Skin epidermis (tissue), 12 donors: ENCODE measurements around the gene TNFRSF1B.

Experiments
- H3K27ac ChIP-seq, 21 experiments: fragments of 200-600 bp; sonication (generic) in 11 of 21; one replicate each; pipeline ENCODE4 v1.5.0; 2020; ENCODE audit warnings: mild to moderate bottlenecking in 3 of 21, inconsistent platforms in 2 of 21, moderate library complexity in 2 of 21
- H3K4me3 ChIP-seq, 7 experiments: fragments of 200-600 bp; sonication (generic) in 2 of 7; one replicate each; pipeline ENCODE4 v1.5.0; 2020; ENCODE audit warnings: inconsistent platforms in 2 of 7, mild to moderate bottlenecking in 2 of 7, moderate library complexity in 1 of 7

Gene TNFRSF1B

GRCh38 chr1:12231276-12231595, 64.4 kb downstream of the TNFRSF1B start:
- Histone ChIP-seq H3K4me3 (peak overlapping the region; percentile 80 to 100 (median 99)), H3K27ac (peak overlapping the region; percentile 93 to 99 (median 98))

GRCh38 chr1:12232221-12232620, 65.4 kb downstream of the TNFRSF1B start:
- H3K4me3 ChIP-seq, result no peak overlapping the region
- peak overlapping the region in 16 of 21 experiments; percentile 8 to 99 (median 97) for H3K27ac ChIP-seq

- H3K27ac ChIP-seq, result peak overlapping the region in 20 of 21 experiments; percentile 9 to 68 (median 56)
These were observed 77.3 kb downstream of the TNFRSF1B start for GRCh38 chr1:12244078-12244477.

GRCh38 chr1:12244585-12244984, 77.8 kb downstream of the TNFRSF1B start:
- peak overlapping the region in 18 of 21 experiments; percentile 20 to 68 (median 58) for H3K27ac ChIP-seq
- no peak overlapping the region for H3K4me3 ChIP-seq

More at GRCh38 chr1:12244078-12244477, 77.3 kb downstream of the TNFRSF1B start:
- H3K4me3 ChIP-seq, result no peak overlapping the region

GRCh38 chr1:12245116-12245515, 78.3 kb downstream of the TNFRSF1B start:
- Histone ChIP-seq H3K27ac (peak overlapping the region in 15 of 21 experiments; percentile 19 to 69 (median 61)), H3K4me3 (no peak overlapping the region)

GRCh38 chr1:12245733-12246132, 78.9 kb downstream of the TNFRSF1B start:
- H3K4me3 ChIP-seq, result no peak overlapping the region
- H3K27ac ChIP-seq, result peak overlapping the region in 10 of 21 experiments; percentile 20 to 69 (median 54)

- Histone ChIP-seq H3K27ac (peak overlapping the region in 1 of 21 experiments; percentile 69), H3K4me3 (no peak overlapping the region)
These were observed 79.8 kb downstream of the TNFRSF1B start for GRCh38 chr1:12246584-12246983.

GRCh38 chr1:12249181-12249580, 82.4 kb downstream of the TNFRSF1B start:
- H3K4me3 ChIP-seq, result no peak overlapping the region
- peak overlapping the region in 1 of 21 experiments; percentile 34 for H3K27ac ChIP-seq

GRCh38 chr1:12249748-12250147, 83.0 kb downstream of the TNFRSF1B start:
- H3K4me3 ChIP-seq, result no peak overlapping the region
- H3K27ac ChIP-seq, result no peak overlapping the region

GRCh38 chr1:12251442-12251841, 84.7 kb downstream of the TNFRSF1B start:
- no peak overlapping the region for H3K4me3 ChIP-seq
- no peak overlapping the region for H3K27ac ChIP-seq

GRCh38 chr1:12255913-12256312, 89.1 kb downstream of the TNFRSF1B start:
- Histone ChIP-seq H3K27ac (no peak overlapping the region), H3K4me3 (no peak overlapping the region)

GRCh38 chr1:12258272-12258671, 91.5 kb downstream of the TNFRSF1B start:
- H3K4me3 ChIP-seq, result no peak overlapping the region

More at GRCh38 chr1:12258272-12258671, 91.5 kb downstream of the TNFRSF1B start:
- H3K27ac ChIP-seq, result no peak overlapping the region
